B cell (primary cell): Measurements from ENCODE around the gene LRRC15. TPM values are rescaled to one million over a fixed set of nuclear protein-coding genes. Genes with fewer than 3 reads are reported as not detected.

Experiments used
- ATAC-seq: fragments of 200-7000 bp; cut with Tn5 transposase; one replicate; pipeline ENCODE4 v1.10.0; 2021; ENCODE audit warnings: low read depth, mild to moderate bottlenecking, moderate number of reproducible peaks, moderate library complexity
- CTCF ChIA-PET: fragments of 350-600 bp; sonication (Branson Sonifier 250); formaldehyde crosslinking; loops from one replicate; lab custom pipeline; 2021; ENCODE audit warnings: antibody characterized with exemption, inconsistent platforms; lab: Charles Lee
- POLR2A ChIA-PET: fragments of 350-600 bp; sonication (Branson Sonifier 250); formaldehyde crosslinking; loops from one replicate; lab custom pipeline; 2021; ENCODE audit warnings: antibody characterized with exemption; lab: Charles Lee
- DNase-seq: peaks from one replicate; pipeline ENCODE4 v3.0.0; 2013
- H2AFZ ChIP-seq: 2 replicates; pipeline ENCODE4 v1.6.1; 2012; ENCODE audit warnings: mild to moderate bottlenecking, low read depth, low read length; ENCODE audit not compliant: insufficient read depth, poor library complexity, severe bottlenecking
- H3K27ac ChIP-seq, 2 donors: 1 replicate in 1 of 2; 2 replicates in 1 of 2; pipeline ENCODE4 v1.5.1; 2012 to 2013; ENCODE audit warnings: low read length in 2 of 2, mild to moderate bottlenecking in 2 of 2, moderate library complexity in 1 of 2
- H3K27me3 ChIP-seq, 4 experiments: fragments of 200-600 bp in 1 of 4; sonication (generic) in 1 of 4; replicated peaks in 1 of 4; 1 replicate in 2 of 4; 2 replicates in 2 of 4; pipeline versions ENCODE4 v1.6.1 to v1.7.0; 2013 to 2016; ENCODE audit warnings: low read length in 3 of 4, mild to moderate bottlenecking in 2 of 4, mixed read lengths in 1 of 4, moderate library complexity in 1 of 4; ENCODE audit not compliant: insufficient read depth in 4 of 4, control insufficient read depth in 3 of 4; ENCODE audit errors: control extremely low read depth in 1 of 4
- H3K36me3 ChIP-seq, 2 experiments: replicated peaks in 1 of 2; 1 replicate in 1 of 2; 2 replicates in 1 of 2; pipeline versions ENCODE4 v1.6.1 to v1.7.1; 2013; ENCODE audit warnings: low read length in 1 of 2; ENCODE audit not compliant: insufficient read depth in 2 of 2, control insufficient read depth in 1 of 2; ENCODE audit errors: control extremely low read depth in 1 of 2, extremely low read depth in 1 of 2
- H3K4me1 ChIP-seq, 2 donors: fragments of 200-600 bp in 1 of 2; sonication (generic) in 1 of 2; 1 replicate in 1 of 2; 2 replicates in 1 of 2; pipeline versions ENCODE4 v1.5.1 to v1.6.1; 2013 to 2017; ENCODE audit warnings: low read length in 2 of 2; ENCODE audit not compliant: control insufficient read depth in 2 of 2, insufficient read depth in 2 of 2
- H3K4me2 ChIP-seq: replicated peaks from 2 replicates; pipeline ENCODE3; 2012; ENCODE audit warnings: mild to moderate bottlenecking, low read depth, low read length; ENCODE audit not compliant: poor library complexity, severe bottlenecking
- H3K4me3 ChIP-seq, 5 experiments: fragments of 200-600 bp in 1 of 5; sonication (generic) in 1 of 5; 1 replicate in 3 of 5; 2 replicates in 2 of 5; pipeline versions ENCODE4 v1.5.1 to v1.7.0; 2011 to 2016; ENCODE audit warnings: low read length in 4 of 5, mild to moderate bottlenecking in 4 of 5, low read depth in 2 of 5, control low read depth in 1 of 5, moderate library complexity in 1 of 5; ENCODE audit not compliant: insufficient read depth in 1 of 5; ENCODE audit errors: control extremely low read depth in 1 of 5, extremely low read depth in 1 of 5
- H3K79me2 ChIP-seq: fragments of 200-600 bp; sonication (generic); one replicate; pipeline ENCODE4 v1.6.0; 2016; ENCODE audit warnings: low read length; ENCODE audit not compliant: control insufficient read depth, insufficient read depth
- H3K9ac ChIP-seq: fragments of 200-600 bp; sonication (generic); 2 replicates; pipeline ENCODE4 v1.6.1; 2017; ENCODE audit warnings: mild to moderate bottlenecking, low read length, moderate library complexity
- H3K9me3 ChIP-seq, 3 donors: one replicate each; pipeline versions ENCODE4 v1.6.1 to v1.7.1; 2013; ENCODE audit warnings: low read length in 2 of 3; ENCODE audit not compliant: control insufficient read depth in 2 of 3, insufficient read depth in 1 of 3; ENCODE audit errors: control extremely low read depth in 1 of 3
- H4K20me1 ChIP-seq: 2 replicates; pipeline ENCODE4 v1.6.0; 2012; ENCODE audit warnings: mild to moderate bottlenecking, low read length; ENCODE audit not compliant: insufficient read depth, control insufficient read depth, poor library complexity, severe bottlenecking
- H3K27ac Mint-ChIP-seq: one replicate; pipeline ENCODE4 v1.8.0; 2021; ENCODE audit warnings: mixed read lengths
- H3K27me3 Mint-ChIP-seq: one replicate; pipeline ENCODE4 v1.8.0; 2021; ENCODE audit warnings: mixed read lengths
- H3K4me1 Mint-ChIP-seq: one replicate; pipeline ENCODE4 v1.8.0; 2021; ENCODE audit warnings: mixed read lengths
- H3K4me3 Mint-ChIP-seq: one replicate; pipeline ENCODE4 v1.8.0; 2021; ENCODE audit warnings: mixed read lengths
- H3K9me3 Mint-ChIP-seq: one replicate; pipeline ENCODE4 v1.8.0; 2022; ENCODE audit warnings: mixed read lengths; ENCODE audit not compliant: insufficient read depth
- CTCF ChIP-seq: fragments of 200-600 bp; IDR thresholded peaks from one replicate; pipeline ENCODE4 v1.8.0; 2022; ENCODE audit warnings: antibody characterized with exemption, mild to moderate bottlenecking
- EZH2 ChIP-seq: IDR thresholded peaks from 2 replicates; pipeline ENCODE4 v1.6.1; 2012; ENCODE audit warnings: borderline replicate concordance, low read depth, mild to moderate bottlenecking, moderate library complexity, low read length; ENCODE audit not compliant: insufficient read depth, poor library complexity, severe bottlenecking
- WGBS: methylation state at CpG from one replicate; pipeline ENCODE4 v1.1.5; 2013; ENCODE audit warnings: missing lambda C conversion rate; ENCODE audit not compliant: insufficient coverage; 5-methylcytosine and 5-hydroxymethylcytosine counted together
- intact Hi-C: fragments of 100-400 bp; cut with micrococcal nuclease; formaldehyde crosslinking; loops from one replicate; pipeline ENCODE4 v1.10.0; 2022
- polyA plus RNA-seq: library from polyadenylated mRNA; depleted of rRNA; stranded (reverse); fragments of >200 nt; gene quantifications from 2 replicates; pipeline ENCODE4 v1.2.3, GENCODE V29; 2012
- total RNA-seq, 2 donors: library from RNA; stranded (reverse); fragments of 120-200 nt in 1 of 2; gene quantifications; 1 replicate in 1 of 2; 2 replicates in 1 of 2; pipeline versions ENCODE4 v1.2.3 to v1.2.4, GENCODE V29; 2013 to 2022

LRRC15 gene
- total and polyA plus RNA-seq, 2 donors (not counting 1 experiment from before 2014, with no cell fraction given) = not detected

GRCh38 chr3:194401868-194402329 lies 32.4 kb upstream of the LRRC15 start:
- H2AFZ ChIP-seq = no peak overlapping the region
- H3K4me1 ChIP-seq = peaks cover 20 to 25% of the 10 kb centered on the region in 2 donors
- no peak overlapping the region for H3K9ac ChIP-seq
- DNase-seq = no peak
- peaks cover 0 to 1% of the 10 kb centered on the region in 2 experiments for H3K36me3 ChIP-seq
- H3K4me1 Mint-ChIP-seq = peaks cover 25% of the 10 kb centered on the region
- no peaks in the 10 kb centered on the region for H4K20me1 ChIP-seq
- H3K4me2 ChIP-seq = no peak overlapping the region
- H3K27ac ChIP-seq = no peak overlapping the region
- no peaks in the 10 kb centered on the region for H3K79me2 ChIP-seq
- CTCF ChIA-PET = interaction anchor here (1.4 kb wide), 1 partner anchor 67 kb away, joined by 3 read pairs; no protein-coding TSS in a partner anchor
- no peak for ATAC-seq
- H3K27me3 Mint-ChIP-seq = peaks cover 20% of the 10 kb centered on the region
- TF ChIP-seq EZH2 (no peak), CTCF (no peak)
- H3K9me3 ChIP-seq = no peaks in the 10 kb centered on the region
- H3K4me3 ChIP-seq = no peak overlapping the region
- no peak overlapping the region for H3K27ac Mint-ChIP-seq
- WGBS = 90% methylated on average over 8 of the region's 8 CpGs
- H3K4me3 Mint-ChIP-seq = no peak overlapping the region
- POLR2A ChIA-PET = no interaction called here
- intact Hi-C loops = loop anchor here (10.0 kb wide), 2 partner anchors 1587 to 1837 kb away; no protein-coding TSS in a partner anchor
- H3K27me3 ChIP-seq = peaks cover 0 to 30% (median 10%) of the 10 kb centered on the region in 4 experiments
- H3K9me3 Mint-ChIP-seq = no peaks in the 10 kb centered on the region

- ATAC-seq (no peak), DNase-seq (no peak)
- intact Hi-C loops = loop anchor here (10.0 kb wide), 2 partner anchors 1587 to 1837 kb away; no protein-coding TSS in a partner anchor
- no peak for TF ChIP-seq CTCF
- no peak for TF ChIP-seq EZH2
- ChIA-PET POLR2A (no interaction called here), CTCF (no interaction called here)
- Histone ChIP-seq H3K4me3 (no peak overlapping the region), H4K20me1 (no peaks in the 10 kb centered on the region), H3K79me2 (no peaks in the 10 kb centered on the region), H3K36me3 (peaks cover 0 to 1% of the 10 kb centered on the region in 2 experiments), H3K4me2 (no peak overlapping the region), H3K4me1 (peaks cover 26 to 29% of the 10 kb centered on the region in 2 donors), H3K27ac (no peak overlapping the region), H3K27me3 (peaks cover 0 to 30% (median 10%) of the 10 kb centered on the region in 4 experiments), H3K9ac (no peak overlapping the region), H2AFZ (no peak overlapping the region), H3K9me3 (no peaks in the 10 kb centered on the region)
- 94% methylated on average over 9 of the region's 9 CpGs for WGBS
- Mint-ChIP-seq H3K4me1 (peaks cover 29% of the 10 kb centered on the region), H3K27me3 (peaks cover 20% of the 10 kb centered on the region), H3K27ac (no peak overlapping the region), H3K4me3 (no peak overlapping the region), H3K9me3 (no peaks in the 10 kb centered on the region)
Measured at GRCh38 chr3:194401346-194401745, 31.8 kb upstream of the LRRC15 start.
